Eye (tissue), 1 donor: ENCODE measurements around the gene KRTCAP3.

Experiments
- DNase-seq: peaks from one replicate; pipeline ENCODE4 v3.0.0-alpha.2; 2015

KRTCAP3 gene

GRCh38 chr2:27441226-27441926 is 805 bp upstream of the KRTCAP3 start:
- peak; percentile 19 for DNase-seq

DNA sequence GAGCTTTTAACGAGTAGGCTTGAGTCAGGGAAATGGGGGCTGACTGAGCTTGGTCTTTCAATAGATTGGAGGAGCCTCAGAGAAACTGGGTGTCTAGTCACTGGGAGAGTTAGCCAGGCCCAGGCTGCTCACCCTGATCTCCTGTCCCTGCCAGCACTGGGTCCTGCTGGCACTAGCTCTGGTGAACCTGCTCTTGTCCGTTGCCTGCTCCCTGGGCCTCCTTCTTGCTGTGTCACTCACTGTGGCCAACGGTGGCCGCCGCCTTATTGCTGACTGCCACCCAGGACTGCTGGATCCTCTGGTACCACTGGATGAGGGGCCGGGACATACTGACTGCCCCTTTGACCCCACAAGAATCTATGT is 720 bp downstream of the KRTCAP3 start:
- DNase-seq, result no peak

GRCh38 chr2:27445155-27445554 is 3.0 kb downstream of the KRTCAP3 start:
- no peak for DNase-seq

DNA sequence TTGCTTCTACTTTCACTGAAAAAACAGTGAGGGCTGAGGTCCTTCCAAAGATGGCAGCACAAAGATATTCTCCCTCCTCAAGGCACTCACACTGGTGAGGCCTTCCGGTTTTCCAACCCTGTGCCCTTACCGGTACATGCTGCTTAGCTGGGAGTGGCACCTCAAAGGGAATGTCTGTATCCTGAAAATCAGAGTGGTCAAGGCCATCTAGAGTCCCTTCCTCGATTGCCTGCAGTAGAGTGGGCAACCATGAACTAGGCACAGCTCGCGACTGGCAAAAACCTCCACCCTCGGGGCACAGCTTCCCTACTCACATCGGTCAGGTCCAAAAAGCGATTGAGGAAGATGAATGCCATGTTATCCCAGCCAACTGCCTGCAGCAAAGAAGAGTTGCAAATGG is 3.4 kb downstream of the KRTCAP3 start:
- DNase-seq, result no peak

DNA sequence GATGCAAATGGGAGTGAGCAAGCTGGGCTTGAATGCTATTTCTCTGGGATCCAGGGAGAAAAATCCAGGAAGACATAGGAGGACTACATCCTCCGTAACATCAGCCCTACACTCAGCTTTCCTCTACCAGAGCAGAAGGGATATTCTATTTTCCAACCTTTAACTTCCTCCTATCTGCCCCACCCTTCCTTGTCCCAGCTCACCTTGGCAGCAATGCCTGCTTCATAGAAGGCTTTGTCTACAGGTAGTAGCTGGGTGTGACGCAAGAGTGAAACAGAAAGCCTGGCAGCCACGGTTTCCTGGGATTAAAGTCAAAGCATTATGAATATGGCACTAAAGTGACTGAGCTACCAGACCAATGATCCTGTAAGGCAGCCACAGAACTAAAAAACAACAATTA is 3.9 kb downstream of the KRTCAP3 start:
- DNase-seq, result no peak

DNA sequence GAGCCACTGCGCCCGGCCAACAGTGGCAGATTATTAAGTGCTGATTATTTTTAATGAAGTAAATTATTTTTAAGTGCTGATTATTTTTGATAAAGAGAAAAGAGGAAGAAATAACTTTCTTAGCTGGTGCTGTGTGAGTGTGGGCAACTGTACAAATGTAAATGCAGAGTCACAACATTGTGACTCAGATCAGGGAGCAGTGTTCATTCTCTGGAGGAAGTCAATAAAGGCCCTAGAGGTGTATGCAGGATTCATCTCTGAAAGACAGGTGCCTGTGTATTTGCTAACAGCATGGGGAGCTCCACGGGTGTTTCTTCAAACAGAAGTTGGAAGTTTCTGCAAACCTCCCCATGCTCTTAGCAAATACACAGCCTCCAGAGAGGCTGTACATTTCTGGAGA is 6.2 kb downstream of the KRTCAP3 start:
- DNase-seq, result no peak

DNA sequence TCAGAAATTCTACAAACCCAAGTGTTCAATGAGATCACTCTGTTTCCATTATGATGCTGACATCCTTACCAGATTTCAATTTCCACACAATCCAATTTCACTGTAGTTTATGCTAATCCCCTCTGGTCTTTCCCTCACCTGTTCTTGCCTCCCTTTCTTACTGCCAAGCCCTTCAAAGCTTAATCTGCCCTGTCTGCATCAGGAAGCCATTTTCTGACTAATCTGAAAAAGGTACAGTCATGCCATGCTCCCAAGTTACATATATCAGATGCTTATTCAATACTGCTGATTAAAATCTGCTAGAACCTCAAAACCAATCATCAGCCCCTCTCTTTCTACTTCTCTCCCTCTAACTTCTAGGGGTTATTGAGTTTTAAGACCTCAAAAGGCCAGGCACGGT is 8.9 kb downstream of the KRTCAP3 start:
- DNase-seq, result no peak

- no peak for DNase-seq
These were observed 11.8 kb downstream of the KRTCAP3 start for GRCh38 chr2:27453968-27454367.

DNA sequence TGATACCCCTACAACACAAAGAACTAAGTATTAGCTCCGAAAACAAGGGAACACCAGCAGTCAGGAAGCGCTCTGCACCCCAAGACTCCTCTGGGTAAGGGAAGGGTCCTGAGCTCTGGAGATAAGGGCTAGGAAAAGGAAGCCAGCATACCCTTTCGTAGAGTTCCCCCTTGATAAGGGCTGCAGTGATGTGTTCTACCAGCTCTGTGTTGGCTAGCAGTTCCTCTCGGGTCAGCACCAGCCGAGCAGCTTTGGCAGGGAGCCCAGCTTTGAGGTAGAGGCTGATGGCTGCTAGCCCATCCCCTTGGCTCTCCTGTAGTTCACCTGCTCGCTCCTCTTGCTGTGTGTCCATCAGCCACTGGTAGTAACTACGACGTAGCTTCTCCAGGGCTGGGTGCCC is 18.9 kb downstream of the KRTCAP3 start:
- DNase-seq, result no peak

GRCh38 chr2:27464443-27464842 is 22.3 kb downstream of the KRTCAP3 start:
- DNase-seq, result no peak

DNA sequence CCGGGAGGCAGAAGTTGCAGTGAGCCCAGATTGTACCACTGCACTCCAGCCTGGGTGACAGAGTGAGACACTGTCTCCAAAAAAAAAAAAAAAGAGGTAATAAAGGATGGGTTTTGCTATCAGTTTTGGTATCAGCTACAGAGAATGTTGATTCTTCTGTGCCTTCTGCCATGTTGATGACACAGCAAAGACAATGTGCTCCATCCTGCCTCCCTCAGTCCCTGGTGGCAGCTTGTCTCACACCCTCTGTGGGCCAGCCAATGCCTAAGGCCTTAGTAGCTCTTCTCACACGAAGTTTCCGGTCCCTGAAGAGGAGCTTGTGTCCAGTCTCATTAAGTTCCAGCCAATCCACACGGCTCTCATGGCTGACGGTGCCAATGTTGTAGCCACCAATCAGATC is 29.8 kb downstream of the KRTCAP3 start:
- no peak for DNase-seq

DNA sequence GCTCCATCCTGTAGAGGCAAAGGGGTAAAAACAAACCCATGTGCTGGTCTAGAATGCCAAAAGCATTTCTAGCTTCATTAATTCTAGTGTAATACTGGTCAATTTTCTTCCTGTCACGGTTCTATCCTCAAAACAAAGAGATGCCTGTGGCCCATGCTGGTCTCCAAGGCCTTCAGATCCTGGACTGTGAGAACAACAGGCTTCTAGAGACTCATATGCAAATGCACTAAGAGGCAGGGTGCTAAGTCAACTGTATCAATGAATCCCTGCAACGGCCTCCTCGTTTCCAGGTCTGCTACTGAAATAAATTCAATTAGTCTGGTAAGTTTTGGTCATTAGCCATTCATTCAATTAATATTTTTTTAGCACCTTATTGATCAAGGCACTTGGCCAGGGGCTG is 43.3 kb downstream of the KRTCAP3 start:
- DNase-seq, result no peak

DNA sequence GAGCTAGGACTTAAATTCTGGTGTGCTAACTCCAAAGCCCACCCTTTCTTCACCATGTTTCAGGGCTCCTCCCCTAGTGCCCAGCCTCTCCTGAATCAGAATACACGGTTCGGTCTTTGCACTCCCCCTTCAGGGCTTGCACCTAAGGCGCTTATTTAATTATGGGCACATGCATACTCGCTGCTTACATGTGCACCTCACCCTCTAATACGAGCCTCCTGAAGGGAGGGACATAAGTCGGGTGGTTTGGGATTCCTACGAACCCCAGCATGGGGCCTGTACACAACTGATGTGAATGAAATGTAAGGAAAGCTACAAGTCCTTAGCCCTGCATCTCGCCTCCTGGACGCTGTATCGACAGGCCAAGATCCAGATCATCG is 46.9 kb downstream of the KRTCAP3 start:
- DNase-seq, result no peak

GRCh38 chr2:27489498-27490397 is 47.6 kb downstream of the KRTCAP3 start, which contains the start of gene IFT172:
IFT172 (minus strand) TSS chr2:27489743; CDS start chr2:27489653, 90 bp downstream.
- peak; percentile 99 for DNase-seq

GRCh38 chr2:27492557-27492956 is 50.4 kb downstream of the KRTCAP3 start:
- DNase-seq, result no peak

GRCh38 chr2:27493948-27494283 is 51.7 kb downstream of the KRTCAP3 start:
- DNase-seq, result no peak
